ENCODE results near the gene FAM114A1. TPM values are rescaled to one million over a fixed set of nuclear protein-coding genes. Genes with fewer than 3 reads are reported as not detected.
"Not testable (repeated sequence)": the region's sequence is repeated elsewhere in the genome, so short reads cannot be mapped to it uniquely, and the experiment has no call there.

The FAM114A1 gene
- total RNA-seq, 1 donor from 2014 or later = 159 TPM

GRCh38 chr4:38957893-38958292 is 90.3 kb downstream of the FAM114A1 start:
- Histone ChIP-seq H2AFZ (ENCODE audit: low read depth, low read length) (no peak overlapping the region), H3K9me3 (ENCODE audit: insufficient read depth, low read depth, low read length) (no peaks in the 10 kb centered on the region), H3K27ac (ENCODE audit: low read depth, low read length) (no peak overlapping the region), H3K4me3 (ENCODE audit: insufficient read depth, low read depth, low read length) (no peak overlapping the region), H4K20me1 (ENCODE audit: insufficient read depth, low read length) (no peaks in the 10 kb centered on the region), H3K9ac (ENCODE audit: low read length) (no peak overlapping the region), H3K36me3 (ENCODE audit: insufficient read depth, low read length) (no peaks in the 10 kb centered on the region), H3K27me3 (ENCODE audit: insufficient read depth, low read length) (no peaks in the 10 kb centered on the region), H3K4me2 (ENCODE audit: low read length) (no peak overlapping the region), H3K79me2 (ENCODE audit: insufficient read depth, low read length) (no peaks in the 10 kb centered on the region), H3K4me1 (ENCODE audit: insufficient read depth, low read length) (no peaks in the 10 kb centered on the region)
- no peak for TF ChIP-seq EZH2 (IDR thresholded peaks at IDR 0.05; ENCODE audit: insufficient read depth, low read length)
- no peak for TF ChIP-seq CTCF (IDR thresholded peaks at IDR 0.05; ENCODE audit: insufficient read depth, low read depth, low read length)
- Mint-ChIP-seq H3K4me1 (ENCODE audit: low read depth, unreplicated experiment) (no peaks in the 10 kb centered on the region), H3K27me3 (ENCODE audit: low read depth, unreplicated experiment) (peaks cover 5% of the 10 kb centered on the region), H3K36me3 (ENCODE audit: low read depth, unreplicated experiment) (no peaks in the 10 kb centered on the region), H3K27ac (ENCODE audit: unreplicated experiment) (no peak overlapping the region), H3K9me3 (ENCODE audit: unreplicated experiment) (peaks cover 5% of the 10 kb centered on the region), H3K4me3 (ENCODE audit: unreplicated experiment) (no peak overlapping the region)
- FAIRE-seq = peak; percentile 58
- DNase-seq (ENCODE audit: low read depth) = no peak

DNA sequence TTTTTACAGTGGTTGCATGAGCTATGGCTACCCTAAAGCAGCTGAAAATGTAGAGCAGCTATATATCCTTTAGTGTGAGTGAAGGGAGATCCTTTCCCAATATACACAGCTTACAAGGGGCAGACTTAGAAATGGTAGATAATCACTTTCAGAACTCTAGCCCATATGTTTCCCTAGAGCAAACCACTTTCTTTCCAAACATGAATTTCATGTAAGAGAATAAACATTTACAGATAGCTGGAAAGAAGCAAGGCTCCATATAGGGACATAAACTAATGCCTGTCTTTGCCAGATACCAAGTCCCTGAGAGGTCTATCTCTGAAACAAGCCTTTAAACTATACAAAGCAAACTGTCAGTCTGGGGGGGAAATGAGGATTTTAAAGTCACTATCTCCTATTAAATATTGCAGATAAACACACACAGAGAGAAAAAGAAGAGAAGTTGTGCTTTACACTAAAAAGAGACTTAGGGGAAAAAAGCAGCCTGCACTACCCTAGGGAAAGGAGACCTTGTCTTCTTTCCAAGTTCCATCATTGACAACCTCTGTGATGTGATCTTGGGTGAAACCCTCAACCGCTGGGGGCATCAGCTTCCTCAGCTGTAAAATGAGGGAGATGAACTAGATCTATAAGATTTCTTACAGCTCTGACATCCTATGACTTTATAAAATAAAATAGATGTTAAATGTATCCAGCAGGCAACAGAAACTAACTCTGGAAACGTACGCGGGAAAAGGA is 91.0 kb downstream of the FAM114A1 start:
- H3K9me3 Mint-ChIP-seq (ENCODE audit: unreplicated experiment) = peaks cover 5% of the 10 kb centered on the region
- no peaks in the 10 kb centered on the region for H3K36me3 Mint-ChIP-seq (ENCODE audit: low read depth, unreplicated experiment)
- H3K4me3 Mint-ChIP-seq (ENCODE audit: unreplicated experiment) = no peak overlapping the region
- Histone ChIP-seq H3K4me2 (ENCODE audit: low read length) (no peak overlapping the region), H3K27me3 (ENCODE audit: insufficient read depth, low read length) (no peaks in the 10 kb centered on the region), H3K9me3 (ENCODE audit: insufficient read depth, low read depth, low read length) (no peaks in the 10 kb centered on the region), H3K79me2 (ENCODE audit: insufficient read depth, low read length) (no peaks in the 10 kb centered on the region), H3K4me1 (ENCODE audit: insufficient read depth, low read length) (no peaks in the 10 kb centered on the region), H3K9ac (ENCODE audit: low read length) (no peak overlapping the region), H2AFZ (ENCODE audit: low read depth, low read length) (no peak overlapping the region), H4K20me1 (ENCODE audit: insufficient read depth, low read length) (no peaks in the 10 kb centered on the region), H3K4me3 (ENCODE audit: insufficient read depth, low read depth, low read length) (no peak overlapping the region), H3K36me3 (ENCODE audit: insufficient read depth, low read length) (no peaks in the 10 kb centered on the region), H3K27ac (ENCODE audit: low read depth, low read length) (no peak overlapping the region)
- FAIRE-seq = no peak
- H3K27ac Mint-ChIP-seq (ENCODE audit: unreplicated experiment) = no peak overlapping the region
- no peaks in the 10 kb centered on the region for H3K4me1 Mint-ChIP-seq (ENCODE audit: low read depth, unreplicated experiment)
- no peak for DNase-seq (ENCODE audit: low read depth)
- peaks cover 4% of the 10 kb centered on the region for H3K27me3 Mint-ChIP-seq (ENCODE audit: low read depth, unreplicated experiment)
- TF ChIP-seq EZH2 (IDR thresholded peaks at IDR 0.05; ENCODE audit: insufficient read depth, low read length) = no peak
- no peak for TF ChIP-seq CTCF (IDR thresholded peaks at IDR 0.05; ENCODE audit: insufficient read depth, low read depth, low read length)

GRCh38 chr4:38959248-38959647 is 91.6 kb downstream of the FAM114A1 start:
- H4K20me1 ChIP-seq (ENCODE audit: insufficient read depth, low read length); FAIRE-seq; H3K4me3 ChIP-seq (ENCODE audit: insufficient read depth, low read depth, low read length); H3K4me1 Mint-ChIP-seq (ENCODE audit: low read depth, unreplicated experiment); H3K27ac ChIP-seq (ENCODE audit: low read depth, low read length); DNase-seq (ENCODE audit: low read depth); H3K27me3 ChIP-seq (ENCODE audit: insufficient read depth, low read length); H3K36me3 Mint-ChIP-seq (ENCODE audit: low read depth, unreplicated experiment); H3K4me3 Mint-ChIP-seq (ENCODE audit: unreplicated experiment); H3K79me2 ChIP-seq (ENCODE audit: insufficient read depth, low read length); H2AFZ ChIP-seq (ENCODE audit: low read depth, low read length); H3K9ac ChIP-seq (ENCODE audit: low read length); H3K4me1 ChIP-seq (ENCODE audit: insufficient read depth, low read length); H3K9me3 Mint-ChIP-seq (ENCODE audit: unreplicated experiment); H3K4me2 ChIP-seq (ENCODE audit: low read length); H3K27me3 Mint-ChIP-seq (ENCODE audit: low read depth, unreplicated experiment); H3K36me3 ChIP-seq (ENCODE audit: insufficient read depth, low read length); H3K27ac Mint-ChIP-seq (ENCODE audit: unreplicated experiment); H3K9me3 ChIP-seq (ENCODE audit: insufficient read depth, low read depth, low read length): not testable (repeated sequence)
